EL (cell line): ENCODE results near the gene RASGRP4.
"Not testable (repeated sequence)": the region's sequence is repeated elsewhere in the genome, so short reads cannot be mapped to it uniquely, and the experiment has no call there.

Experiments
- DNase-seq: peaks from one replicate; pipeline ENCODE4 v3.0.0-alpha.2; 2016

The RASGRP4 gene

DNA sequence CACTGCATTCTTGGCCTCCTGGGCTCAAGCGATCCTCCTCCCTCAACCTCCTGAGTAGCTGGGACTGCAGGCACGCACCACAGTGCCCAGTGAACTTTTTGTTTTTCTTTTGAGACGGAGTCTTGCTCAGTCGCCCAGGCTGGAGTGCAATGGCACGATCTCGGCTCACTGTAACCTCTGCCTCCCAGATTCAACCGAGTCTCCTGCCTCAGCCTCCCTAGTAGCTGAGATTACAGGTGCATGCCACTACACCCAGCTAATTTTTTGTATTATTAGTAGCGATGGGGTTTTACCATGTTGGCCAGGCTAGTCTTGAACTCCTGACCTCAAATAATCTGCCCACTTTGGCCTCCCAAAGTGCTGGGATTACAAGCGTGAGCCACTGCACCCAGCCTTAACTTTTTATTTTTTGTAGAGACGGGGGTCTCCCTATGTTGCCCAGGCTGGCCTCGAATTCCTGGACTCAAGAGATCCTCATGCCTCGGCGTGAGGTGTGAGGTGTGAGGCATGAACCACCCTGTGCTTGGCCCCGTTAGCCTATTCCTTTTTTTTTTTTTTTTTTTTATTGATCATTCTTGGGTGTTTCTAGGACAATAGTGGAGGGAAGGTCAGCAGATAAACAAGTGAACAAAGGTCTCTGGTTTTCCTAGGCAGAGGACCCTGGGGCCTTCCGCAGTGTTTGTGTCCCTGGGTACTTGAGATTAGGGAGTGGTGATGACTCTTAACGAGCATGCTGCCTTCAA is 62.9 kb downstream of the RASGRP4 start:
- not testable (repeated sequence) for DNase-seq

DNA sequence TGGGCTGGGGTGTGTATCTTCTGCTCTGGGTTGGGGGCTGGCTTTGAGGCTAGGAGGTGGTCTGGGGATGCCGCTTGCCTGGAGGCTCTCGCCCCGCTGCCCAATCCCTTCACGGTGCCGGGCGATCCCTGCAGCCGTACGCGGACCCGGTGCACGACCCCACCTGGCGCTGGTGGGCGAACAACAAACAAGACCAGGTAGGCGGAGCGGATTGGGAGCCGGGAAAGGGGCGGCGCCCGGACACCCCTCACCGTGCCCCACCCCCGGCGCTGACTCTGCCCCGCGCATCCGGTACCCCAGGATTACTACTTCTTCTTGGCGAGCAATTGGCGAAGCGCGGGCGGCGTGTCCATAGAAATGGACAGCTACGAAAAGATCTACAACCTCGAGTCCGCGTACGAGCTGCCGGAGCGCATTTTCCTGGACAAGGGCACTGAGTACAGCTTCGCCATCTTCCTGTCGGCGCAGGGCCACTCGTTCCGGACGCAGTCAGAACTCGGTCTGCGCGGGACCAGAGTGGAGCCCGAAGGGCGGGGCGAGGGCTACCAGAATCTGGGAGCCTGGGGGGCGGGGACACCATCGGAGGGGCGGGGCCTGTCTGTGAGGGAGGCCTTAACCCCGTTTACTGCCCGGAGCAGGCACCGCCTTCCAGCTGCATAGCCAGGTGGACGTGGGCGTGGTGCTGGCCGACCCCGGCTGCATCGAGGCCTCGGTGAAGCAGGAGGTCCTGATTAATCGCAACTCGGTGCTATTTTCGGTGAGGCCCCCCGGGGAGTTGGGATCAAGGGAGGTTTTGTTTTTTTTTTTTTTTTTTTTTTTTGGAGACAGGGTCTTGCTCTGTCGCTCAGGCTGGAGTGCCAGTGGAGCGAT is 63.7 kb downstream of the RASGRP4 start:
- peak; percentile 79 for DNase-seq

DNA sequence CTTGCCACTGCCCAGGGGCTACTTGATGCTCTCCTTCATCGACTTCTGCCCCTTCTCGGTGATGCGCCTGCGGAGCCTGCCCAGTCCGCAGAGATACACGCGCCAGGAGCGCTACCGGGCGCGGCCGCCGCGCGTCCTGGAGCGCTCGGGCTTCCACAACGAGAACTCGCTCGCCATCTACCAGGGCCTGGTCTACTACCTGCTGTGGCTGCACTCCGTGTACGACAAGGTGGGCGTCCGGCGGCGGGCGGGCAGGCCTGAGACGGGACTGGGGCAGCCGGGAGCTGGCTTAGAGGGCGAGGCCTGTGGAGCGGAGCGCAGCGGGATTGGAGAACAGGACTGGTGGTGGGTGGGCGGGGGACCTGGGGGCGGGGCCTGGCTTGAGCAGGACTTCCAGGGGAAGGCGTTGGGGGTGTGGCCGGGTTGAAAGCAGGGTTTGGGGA is 64.4 kb downstream of the RASGRP4 start:
- DNase-seq = peak; percentile 81

DNA sequence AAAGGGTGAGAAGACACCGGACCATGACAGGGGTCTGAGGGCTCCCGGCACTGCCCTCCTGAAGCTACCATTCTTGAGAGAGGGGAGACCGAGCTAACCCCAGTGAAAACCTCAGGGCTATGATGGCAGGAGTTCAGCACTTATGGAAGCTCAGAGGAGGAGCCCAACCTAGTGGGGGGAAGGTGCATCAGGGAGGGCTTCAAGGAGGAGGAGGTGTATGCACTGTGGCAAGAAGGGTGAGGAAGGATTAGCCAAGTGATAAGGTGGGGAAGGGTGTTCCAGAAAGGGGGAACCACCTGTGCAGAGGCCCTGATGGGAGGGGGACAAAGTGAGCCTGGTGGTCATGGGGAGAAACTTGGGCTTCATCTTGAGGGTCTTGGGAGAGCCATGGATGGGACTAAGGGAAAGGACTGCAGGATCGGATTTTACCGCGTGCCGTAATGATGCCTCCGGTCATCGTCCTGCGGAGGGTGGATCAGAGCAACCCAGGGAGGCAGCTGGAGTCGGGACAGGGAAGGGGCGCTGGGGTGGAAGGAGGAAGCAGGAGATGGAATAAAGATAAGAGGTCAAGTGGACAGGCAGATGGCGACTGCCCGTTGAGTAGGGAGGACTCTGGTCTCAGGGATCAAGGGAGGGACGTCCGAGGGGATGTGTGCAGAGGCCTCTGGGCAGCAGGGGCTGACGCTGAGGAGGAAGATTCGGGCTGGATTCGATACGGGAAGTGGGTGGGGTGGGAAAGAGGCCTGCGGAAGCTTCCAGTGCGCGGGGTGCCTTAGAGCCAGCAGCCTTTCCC is 65.0 kb downstream of the RASGRP4 start:
- DNase-seq = peak; percentile 13

DNA sequence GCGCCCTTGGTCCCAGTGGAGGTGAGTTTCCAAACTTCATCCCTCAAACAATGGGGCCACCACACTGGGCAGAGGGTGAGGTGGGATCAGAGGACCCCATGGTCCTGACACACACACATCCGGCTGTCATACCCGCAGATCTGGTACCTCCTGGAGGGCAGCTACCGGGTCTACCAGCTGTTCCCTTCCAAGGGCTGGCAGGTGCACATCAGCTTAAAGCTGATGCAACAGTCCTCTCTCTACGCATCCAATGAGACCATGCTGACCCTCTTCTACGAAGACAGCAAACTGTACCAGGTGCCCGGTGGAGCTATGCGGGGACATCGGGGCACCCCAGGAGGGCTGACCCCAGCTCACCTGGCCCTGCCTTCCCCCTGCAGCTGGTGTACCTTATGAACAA is 65.7 kb downstream of the RASGRP4 start:
- no peak for DNase-seq

DNA sequence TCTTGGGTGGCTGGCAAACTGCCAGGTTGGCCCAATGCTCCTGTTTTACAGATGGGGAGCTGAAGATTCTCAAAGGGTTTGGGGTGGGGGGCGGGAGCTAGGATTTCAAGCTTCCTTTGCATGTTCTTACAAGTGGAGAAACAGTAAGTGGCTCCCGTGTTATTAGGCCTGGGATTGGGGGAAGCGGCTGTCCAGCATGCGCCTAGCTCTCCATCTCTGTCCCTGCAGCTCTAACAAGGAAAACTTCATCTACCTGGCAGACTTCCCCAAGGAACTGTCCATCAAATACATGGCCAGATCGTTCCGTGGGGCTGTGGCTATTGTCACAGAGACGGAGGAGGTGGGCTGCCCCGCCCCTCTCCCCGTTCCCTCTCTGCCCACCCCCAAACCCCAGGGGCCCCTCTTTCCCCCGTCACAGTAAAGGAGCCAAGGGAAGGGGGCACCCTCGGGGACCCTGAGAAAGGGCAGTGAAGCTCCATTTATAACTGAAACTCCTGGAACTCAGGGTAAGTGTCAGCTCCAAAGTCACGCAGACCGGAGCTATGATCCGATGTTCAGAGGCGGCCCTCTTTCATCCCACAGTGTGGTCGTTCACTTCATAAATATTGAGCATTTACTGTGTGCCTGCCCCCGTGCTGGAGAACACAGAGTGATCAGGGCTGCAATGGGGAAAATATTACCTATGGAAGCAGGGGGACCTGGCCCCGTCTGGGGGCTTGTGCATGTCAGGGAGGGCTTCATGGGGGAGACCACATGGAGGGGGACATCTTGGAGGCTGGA is 66.6 kb downstream of the RASGRP4 start:
- no peak for DNase-seq
